HG03097 (cell line): ENCODE data around the gene GUCY1B1.
"Not testable (repeated sequence)": the region's sequence is repeated elsewhere in the genome, so short reads cannot be mapped to it uniquely, and the experiment has no call there.

Experiments used
- ATAC-seq: cut with Tn5 transposase; IDR thresholded peaks from one replicate; pipeline ENCODE4 v1.9.1; 2021; ENCODE audit not compliant: unreplicated experiment, low FRiP score

The GUCY1B1 gene

DNA sequence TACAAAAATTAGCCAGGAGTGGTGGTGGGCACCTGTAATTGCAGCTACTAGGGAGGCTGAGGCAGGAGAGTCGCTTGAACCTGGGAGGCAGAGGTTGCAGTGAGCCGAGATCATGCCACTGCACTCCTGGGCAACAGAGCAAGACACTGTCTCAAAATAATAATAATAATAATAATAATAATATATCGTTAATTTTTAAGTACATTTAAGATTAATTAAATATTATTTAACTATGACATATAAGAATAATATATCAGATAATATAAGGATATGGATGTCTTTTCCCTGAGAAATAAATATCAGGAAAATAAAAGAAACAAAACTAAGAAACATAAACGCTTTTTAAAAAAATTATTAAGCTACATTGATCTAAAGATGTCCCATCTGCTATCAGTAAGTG is 38.8 kb downstream of the GUCY1B1 start:
- ATAC-seq, result not testable (repeated sequence)

GRCh38 chr4:155799116-155799793 is 40.4 kb downstream of the GUCY1B1 start:
- no peak for ATAC-seq

DNA sequence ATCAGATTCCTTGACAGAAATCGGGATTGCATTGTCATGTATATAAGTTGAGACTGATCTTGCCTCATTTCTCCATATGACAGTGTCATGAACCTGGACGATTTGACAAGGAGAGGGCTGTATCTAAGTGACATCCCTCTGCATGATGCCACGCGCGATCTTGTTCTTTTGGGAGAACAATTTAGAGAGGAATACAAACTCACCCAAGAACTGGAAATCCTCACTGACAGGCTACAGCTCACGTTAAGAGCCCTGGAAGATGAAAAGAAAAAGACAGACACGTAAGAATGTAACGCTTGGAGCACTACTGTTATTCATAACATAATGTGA is 40.9 kb downstream of the GUCY1B1 start:
- ATAC-seq, result no peak

GRCh38 chr4:155800685-155801343 is 42.0 kb downstream of the GUCY1B1 start:
- no peak for ATAC-seq

- ATAC-seq, result no peak
Measured at GRCh38 chr4:155802190-155802959, 43.6 kb downstream of the GUCY1B1 start.

DNA sequence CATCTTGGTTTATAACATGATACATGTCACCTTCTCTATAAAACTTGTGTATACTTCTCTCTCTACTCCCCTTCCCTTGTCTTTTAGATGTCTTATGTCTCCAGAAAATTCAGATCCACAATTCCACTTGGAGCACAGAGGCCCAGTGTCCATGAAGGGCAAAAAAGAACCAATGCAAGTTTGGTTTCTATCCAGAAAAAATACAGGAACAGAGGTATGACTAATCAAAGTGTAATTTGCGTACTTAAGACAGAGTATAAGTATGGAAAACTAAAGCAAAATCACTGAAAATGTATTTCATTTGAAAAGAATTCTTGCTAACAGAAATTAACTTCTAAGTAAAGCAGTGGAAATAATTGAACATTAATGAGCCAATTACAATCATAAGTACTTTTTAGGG is 46.2 kb downstream of the GUCY1B1 start:
- ATAC-seq, result no peak

DNA sequence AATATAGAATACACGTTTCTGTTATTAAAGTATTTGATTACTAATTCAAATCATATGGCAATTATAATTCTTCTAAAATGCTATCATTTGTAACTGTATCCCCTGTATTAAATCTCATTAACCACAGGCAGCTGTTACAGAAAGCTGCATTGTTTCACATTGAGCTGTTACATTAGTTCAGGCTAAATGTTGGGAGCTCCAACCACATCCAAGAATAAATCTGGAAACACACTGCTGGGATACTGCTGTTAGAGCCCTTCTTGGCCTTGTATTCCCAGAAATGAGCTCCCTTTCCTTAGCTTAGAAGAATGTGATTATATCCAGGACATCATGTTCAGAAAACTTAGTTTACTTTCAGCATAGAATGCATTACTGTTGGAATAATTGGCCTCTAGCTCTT is 48.2 kb downstream of the GUCY1B1 start:
- no peak for ATAC-seq

DNA sequence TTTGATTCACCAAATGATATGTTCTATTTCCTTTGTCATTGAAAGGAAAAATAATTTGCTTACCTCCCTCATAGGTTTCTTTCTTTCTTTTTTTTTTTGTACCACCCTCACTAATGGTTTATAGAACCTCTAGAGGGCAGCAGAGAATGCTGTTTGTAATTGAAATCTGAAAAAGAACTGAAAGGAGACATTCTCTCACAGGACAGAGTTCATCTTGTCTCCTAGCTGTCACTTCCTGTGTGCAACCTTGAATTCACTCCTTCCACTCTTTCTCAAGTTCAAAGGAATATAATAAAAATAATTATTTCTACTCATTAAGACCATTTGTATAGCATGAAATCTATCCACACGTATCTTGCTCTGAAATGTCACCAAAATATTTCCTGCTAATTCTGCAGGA is 51.0 kb downstream of the GUCY1B1 start:
- ATAC-seq, result peak; percentile 92

- no peak for ATAC-seq
Measured at GRCh38 chr4:155811083-155811482, 52.3 kb downstream of the GUCY1B1 start.

- ATAC-seq, result no peak
Measured at GRCh38 chr4:155818639-155819038, 59.8 kb downstream of the GUCY1B1 start.

DNA sequence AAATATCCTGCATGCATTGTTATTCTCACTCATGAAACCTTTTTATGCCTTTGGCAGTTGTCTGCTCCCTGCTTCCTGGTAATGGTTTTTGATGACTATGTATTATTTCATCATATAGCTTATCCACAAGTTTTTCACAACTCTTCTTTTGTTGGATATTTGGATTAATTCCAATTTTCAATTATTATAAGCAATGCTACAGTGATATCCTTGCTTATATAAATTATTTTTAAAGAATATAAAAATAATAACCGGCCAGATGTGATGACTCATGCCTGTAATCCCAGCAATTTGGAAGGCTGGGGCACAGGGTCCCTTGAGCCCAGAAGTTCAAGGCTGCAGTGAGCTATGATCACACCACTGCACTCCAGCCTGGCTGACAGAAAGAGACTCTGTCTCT is 60.2 kb downstream of the GUCY1B1 start:
- ATAC-seq, result no peak

GRCh38 chr4:155820887-155821518 is 62.2 kb downstream of the GUCY1B1 start:
- no peak for ATAC-seq

DNA sequence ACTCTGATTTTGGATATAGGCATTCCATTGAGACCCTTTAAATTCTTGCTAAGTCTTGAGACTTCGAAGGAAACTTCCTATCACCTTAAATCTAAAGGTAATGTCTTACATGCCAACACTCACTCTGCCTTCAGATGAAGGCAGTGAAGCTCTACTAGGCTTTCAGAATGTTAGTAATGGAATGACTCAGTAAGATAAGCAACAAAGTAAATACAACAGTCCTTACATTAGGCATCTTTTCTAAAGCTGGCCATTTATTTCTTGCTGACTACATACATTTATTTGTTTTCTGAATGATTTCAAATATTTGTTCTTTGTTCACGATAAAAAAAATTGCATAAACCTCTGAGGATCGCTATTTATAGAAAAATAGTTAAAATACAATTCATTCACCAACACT is 63.8 kb downstream of the GUCY1B1 start:
- ATAC-seq, result no peak

- no peak for ATAC-seq
Measured at GRCh38 chr4:155828628-155829027, 69.8 kb downstream of the GUCY1B1 start.

- ATAC-seq, result no peak
Measured at GRCh38 chr4:155832664-155833063, 73.8 kb downstream of the GUCY1B1 start.

DNA sequence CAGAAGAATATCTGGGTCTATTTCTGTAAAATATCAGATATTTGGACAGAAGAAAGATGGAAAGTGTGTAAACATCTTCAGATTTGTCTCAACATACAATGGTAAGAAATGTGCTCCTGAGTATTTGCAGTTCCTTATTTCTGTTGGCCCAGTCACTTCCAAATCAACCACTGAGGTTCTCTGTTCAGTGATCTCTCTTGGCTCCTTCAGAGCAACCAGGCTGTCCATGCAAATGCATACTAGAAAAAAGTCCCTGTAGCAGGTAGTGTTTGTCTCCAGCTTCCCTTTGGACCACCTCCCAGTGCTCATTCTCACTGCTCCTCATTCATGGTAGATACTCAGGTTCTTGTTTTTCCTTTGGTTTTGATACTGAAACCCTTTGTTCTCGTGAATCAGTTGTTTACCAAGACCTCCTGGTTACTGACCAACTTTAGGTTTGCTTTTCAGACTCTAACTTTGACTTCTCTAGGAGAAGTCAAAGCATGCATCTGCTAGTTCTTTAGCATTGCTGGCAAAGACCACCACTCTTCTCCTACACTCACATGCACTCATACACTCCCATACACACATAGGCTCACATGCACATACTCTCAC is 78.5 kb downstream of the GUCY1B1 start:
- no peak for ATAC-seq

- no peak for ATAC-seq
Measured at GRCh38 chr4:155842080-155842479, 83.3 kb downstream of the GUCY1B1 start.

DNA sequence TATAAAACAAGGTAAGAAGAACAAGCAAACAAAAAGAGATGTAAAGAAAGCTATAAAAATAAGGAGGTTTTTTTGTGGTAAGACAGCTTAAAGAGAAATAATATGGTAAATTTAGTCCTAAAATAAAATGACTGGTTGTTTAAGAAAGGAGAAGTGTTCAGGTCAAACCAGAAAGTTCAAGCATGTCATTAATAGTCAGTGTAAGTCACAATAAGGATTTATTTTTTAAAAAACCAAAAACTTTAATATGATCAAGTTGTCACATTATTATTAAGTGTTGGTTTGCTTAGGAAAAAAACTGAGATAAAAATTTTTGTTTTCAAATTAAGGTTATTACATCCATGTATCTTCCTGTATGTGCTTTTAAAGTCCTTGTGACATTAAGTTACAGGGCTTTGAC is 88.1 kb downstream of the GUCY1B1 start:
- no peak for ATAC-seq

DNA sequence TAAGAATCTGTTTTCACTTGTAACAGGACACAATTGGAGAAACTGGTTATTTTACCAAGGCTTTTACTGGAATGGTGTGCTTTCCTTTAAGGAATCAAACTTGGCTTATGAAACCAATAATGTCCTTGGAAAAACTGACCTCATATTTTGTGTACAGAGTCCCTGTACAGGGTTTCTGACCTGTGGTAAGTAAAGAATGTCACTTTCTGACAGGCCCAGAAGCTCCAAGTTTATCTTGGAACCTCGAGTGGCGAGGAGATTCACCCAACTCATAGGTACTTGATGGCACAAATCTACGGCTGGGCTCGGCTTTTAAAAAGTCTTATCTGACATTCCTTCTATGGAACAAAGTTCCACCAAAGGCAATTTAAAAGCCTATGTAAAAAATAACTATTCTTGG is 90.2 kb downstream of the GUCY1B1 start:
- no peak for ATAC-seq

- no peak for ATAC-seq
Measured at GRCh38 chr4:155853189-155853588, 94.4 kb downstream of the GUCY1B1 start.
